ENCODE data around the gene SNRNP48.

The SNRNP48 gene

DNA sequence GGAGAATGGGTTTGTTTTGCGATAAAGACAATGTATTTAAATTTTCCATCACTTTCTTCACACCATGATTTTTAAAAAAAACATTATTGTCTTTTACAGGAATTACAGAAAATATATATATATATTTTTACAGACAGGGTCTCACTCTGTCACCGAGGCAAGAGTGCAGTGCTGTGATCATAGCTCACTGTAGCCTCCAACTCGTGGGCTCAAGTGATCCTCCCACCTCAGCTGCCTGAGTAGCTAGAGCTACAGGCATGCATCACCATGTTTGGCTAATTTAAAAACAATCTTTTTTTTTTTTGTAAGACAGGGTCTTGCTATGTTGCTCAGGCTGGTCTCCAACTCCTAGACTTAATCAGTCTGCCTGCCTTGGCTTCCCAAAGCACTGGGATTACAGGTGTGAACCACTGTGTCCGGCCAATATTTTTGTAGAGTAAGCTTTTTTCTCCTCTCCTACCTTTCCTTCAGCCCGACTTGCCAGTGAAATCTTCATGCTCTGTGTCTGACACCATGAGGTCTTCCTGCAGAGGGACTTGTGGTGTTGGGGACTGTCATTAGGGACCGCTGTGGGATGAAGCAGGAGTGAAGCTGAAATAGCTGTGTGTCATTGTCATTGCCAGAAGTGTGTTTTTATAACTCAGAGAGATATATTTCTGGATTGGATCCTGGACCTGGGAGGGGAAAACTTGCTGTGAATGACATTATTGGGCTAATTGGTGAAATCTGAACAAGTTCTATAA, 35.3 kb upstream of the SNRNP48 start:
- H3K27me3 Mint-ChIP-seq: peaks cover 52% of the 10 kb centered on the region
- no peaks in the 10 kb centered on the region for H3K36me3 Mint-ChIP-seq (ENCODE audit: low read depth)
- H3K27ac Mint-ChIP-seq: no peak overlapping the region
- H3K4me3 Mint-ChIP-seq: no peak overlapping the region
- H3K4me1 Mint-ChIP-seq (ENCODE audit: low read depth): no peaks in the 10 kb centered on the region
- no peaks in the 10 kb centered on the region for H3K9me3 Mint-ChIP-seq

DNA sequence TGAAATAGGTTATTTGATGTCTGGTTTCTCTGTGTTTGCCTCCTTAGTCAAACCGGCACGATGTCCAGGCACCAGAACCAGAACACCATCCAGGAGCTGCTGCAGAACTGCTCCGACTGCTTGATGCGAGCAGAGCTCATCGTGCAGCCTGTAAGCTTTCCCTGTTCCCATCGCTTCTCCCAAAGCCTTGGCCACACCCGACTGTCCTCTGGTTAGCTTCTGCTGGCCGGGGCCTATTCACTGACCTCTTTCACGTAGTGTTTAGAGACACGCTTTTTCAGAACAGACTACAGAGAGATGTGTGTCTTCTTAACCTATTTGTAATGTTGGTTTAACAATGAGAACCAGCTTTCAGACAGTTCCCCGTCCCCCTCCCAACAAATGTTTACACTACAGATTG, 34.3 kb upstream of the SNRNP48 start:
- Mint-ChIP-seq H3K4me3 (no peak overlapping the region), H3K9me3 (no peaks in the 10 kb centered on the region), H3K36me3 (ENCODE audit: low read depth) (no peaks in the 10 kb centered on the region), H3K27ac (no peak overlapping the region), H3K4me1 (ENCODE audit: low read depth) (no peaks in the 10 kb centered on the region), H3K27me3 (peaks cover 50% of the 10 kb centered on the region)

- no peaks in the 10 kb centered on the region for H3K4me1 Mint-ChIP-seq (ENCODE audit: low read depth)
- no peak overlapping the region for H3K27ac Mint-ChIP-seq
- H3K4me3 Mint-ChIP-seq: no peak overlapping the region
- H3K9me3 Mint-ChIP-seq: no peaks in the 10 kb centered on the region
- H3K36me3 Mint-ChIP-seq (ENCODE audit: low read depth): no peaks in the 10 kb centered on the region
- H3K27me3 Mint-ChIP-seq: peaks cover 48% of the 10 kb centered on the region
Observed at GRCh38 chr6:7556394-7557106, 33.4 kb upstream of the SNRNP48 start.

GRCh38 chr6:7557652-7558051, 32.3 kb upstream of the SNRNP48 start:
- H3K9me3 Mint-ChIP-seq: no peaks in the 10 kb centered on the region
- no peak overlapping the region for H3K27ac Mint-ChIP-seq
- H3K36me3 Mint-ChIP-seq (ENCODE audit: low read depth): no peaks in the 10 kb centered on the region
- H3K4me1 Mint-ChIP-seq (ENCODE audit: low read depth): no peaks in the 10 kb centered on the region
- no peak overlapping the region for H3K4me3 Mint-ChIP-seq
- H3K27me3 Mint-ChIP-seq: peaks cover 47% of the 10 kb centered on the region

- no peaks in the 10 kb centered on the region for H3K36me3 Mint-ChIP-seq (ENCODE audit: low read depth)
- no peak overlapping the region for H3K4me3 Mint-ChIP-seq
Observed at GRCh38 chr6:7558781-7559180, 31.2 kb upstream of the SNRNP48 start.

DNA sequence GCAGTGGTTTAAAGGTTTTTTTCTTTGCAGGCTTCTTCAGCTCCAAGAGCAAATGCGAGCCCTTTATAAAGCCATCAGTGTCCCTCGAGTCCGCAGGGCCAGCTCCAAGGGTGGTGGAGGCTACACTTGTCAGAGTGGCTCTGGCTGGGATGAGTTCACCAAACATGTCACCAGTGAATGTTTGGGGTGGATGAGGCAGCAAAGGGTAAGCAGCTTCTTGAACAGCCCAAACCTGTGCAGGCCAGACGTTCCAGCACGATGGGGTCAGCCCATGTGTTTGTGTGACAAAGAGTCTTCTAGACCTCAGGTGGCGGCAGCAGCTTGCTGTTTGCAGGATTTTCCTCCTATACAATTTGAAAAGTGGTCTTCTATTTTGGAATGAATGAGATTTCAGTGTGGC, 30.8 kb upstream of the SNRNP48 start:
- H3K36me3 Mint-ChIP-seq (ENCODE audit: low read depth): no peaks in the 10 kb centered on the region
- no peaks in the 10 kb centered on the region for H3K4me1 Mint-ChIP-seq (ENCODE audit: low read depth)
- no peak overlapping the region for H3K4me3 Mint-ChIP-seq
- peaks cover 47% of the 10 kb centered on the region for H3K27me3 Mint-ChIP-seq
- no peaks in the 10 kb centered on the region for H3K9me3 Mint-ChIP-seq
- H3K27ac Mint-ChIP-seq: no peak overlapping the region

More at GRCh38 chr6:7558781-7559180, 31.2 kb upstream of the SNRNP48 start:
- H3K9me3 Mint-ChIP-seq: no peaks in the 10 kb centered on the region
- H3K27ac Mint-ChIP-seq: no peak overlapping the region
- no peaks in the 10 kb centered on the region for H3K4me1 Mint-ChIP-seq (ENCODE audit: low read depth)
- peaks cover 44% of the 10 kb centered on the region for H3K27me3 Mint-ChIP-seq

GRCh38 chr6:7559651-7560385, 30.2 kb upstream of the SNRNP48 start:
- H3K4me3 Mint-ChIP-seq: no peak overlapping the region
- H3K9me3 Mint-ChIP-seq: no peaks in the 10 kb centered on the region
- no peaks in the 10 kb centered on the region for H3K4me1 Mint-ChIP-seq (ENCODE audit: low read depth)
- H3K27ac Mint-ChIP-seq: no peak overlapping the region
- H3K36me3 Mint-ChIP-seq (ENCODE audit: low read depth): no peaks in the 10 kb centered on the region
- peaks cover 48% of the 10 kb centered on the region for H3K27me3 Mint-ChIP-seq

GRCh38 chr6:7561153-7561964, 28.6 kb upstream of the SNRNP48 start:
- H3K4me1 Mint-ChIP-seq (ENCODE audit: low read depth): no peaks in the 10 kb centered on the region
- no peaks in the 10 kb centered on the region for H3K36me3 Mint-ChIP-seq (ENCODE audit: low read depth)
- H3K27ac Mint-ChIP-seq: no peak overlapping the region
- no peaks in the 10 kb centered on the region for H3K9me3 Mint-ChIP-seq
- no peak overlapping the region for H3K4me3 Mint-ChIP-seq
- peaks cover 48% of the 10 kb centered on the region for H3K27me3 Mint-ChIP-seq

GRCh38 chr6:7562769-7563168, 27.2 kb upstream of the SNRNP48 start:
- Mint-ChIP-seq H3K4me1 (ENCODE audit: low read depth) (no peaks in the 10 kb centered on the region), H3K9me3 (no peaks in the 10 kb centered on the region), H3K27me3 (peaks cover 47% of the 10 kb centered on the region), H3K4me3 (no peak overlapping the region), H3K27ac (no peak overlapping the region), H3K36me3 (ENCODE audit: low read depth) (no peaks in the 10 kb centered on the region)

- Mint-ChIP-seq H3K4me1 (ENCODE audit: low read depth) (no peaks in the 10 kb centered on the region), H3K36me3 (ENCODE audit: low read depth) (no peaks in the 10 kb centered on the region), H3K27me3 (peaks cover 56% of the 10 kb centered on the region), H3K4me3 (no peak overlapping the region), H3K27ac (no peak overlapping the region), H3K9me3 (no peaks in the 10 kb centered on the region)
Observed at GRCh38 chr6:7566107-7566506, 23.9 kb upstream of the SNRNP48 start.

- Mint-ChIP-seq H3K36me3 (ENCODE audit: low read depth) (no peaks in the 10 kb centered on the region), H3K4me3 (no peak overlapping the region), H3K4me1 (ENCODE audit: low read depth) (no peaks in the 10 kb centered on the region), H3K27me3 (peaks cover 50% of the 10 kb centered on the region), H3K9me3 (no peaks in the 10 kb centered on the region), H3K27ac (no peak overlapping the region)
Observed at GRCh38 chr6:7566617-7567173, 23.3 kb upstream of the SNRNP48 start.

GRCh38 chr6:7568021-7568420, 22.0 kb upstream of the SNRNP48 start:
- H3K27ac Mint-ChIP-seq: no peak overlapping the region
- H3K9me3 Mint-ChIP-seq: no peaks in the 10 kb centered on the region
- H3K4me3 Mint-ChIP-seq: no peak overlapping the region
- no peaks in the 10 kb centered on the region for H3K36me3 Mint-ChIP-seq (ENCODE audit: low read depth)
- peaks cover 46% of the 10 kb centered on the region for H3K27me3 Mint-ChIP-seq
- no peaks in the 10 kb centered on the region for H3K4me1 Mint-ChIP-seq (ENCODE audit: low read depth)

- Mint-ChIP-seq H3K4me3 (no peak overlapping the region), H3K36me3 (ENCODE audit: low read depth) (no peaks in the 10 kb centered on the region), H3K9me3 (no peaks in the 10 kb centered on the region), H3K27ac (no peak overlapping the region), H3K4me1 (ENCODE audit: low read depth) (no peaks in the 10 kb centered on the region), H3K27me3 (peaks cover 44% of the 10 kb centered on the region)
Observed at GRCh38 chr6:7569082-7569481, 20.9 kb upstream of the SNRNP48 start.

GRCh38 chr6:7572213-7572943, 17.6 kb upstream of the SNRNP48 start:
- Mint-ChIP-seq H3K4me1 (ENCODE audit: low read depth) (no peaks in the 10 kb centered on the region), H3K27ac (no peak overlapping the region), H3K27me3 (peaks cover 32% of the 10 kb centered on the region), H3K4me3 (no peak overlapping the region), H3K36me3 (ENCODE audit: low read depth) (no peaks in the 10 kb centered on the region), H3K9me3 (no peaks in the 10 kb centered on the region)
